ENCODE measurements around the gene SPTLC1.

DNA sequence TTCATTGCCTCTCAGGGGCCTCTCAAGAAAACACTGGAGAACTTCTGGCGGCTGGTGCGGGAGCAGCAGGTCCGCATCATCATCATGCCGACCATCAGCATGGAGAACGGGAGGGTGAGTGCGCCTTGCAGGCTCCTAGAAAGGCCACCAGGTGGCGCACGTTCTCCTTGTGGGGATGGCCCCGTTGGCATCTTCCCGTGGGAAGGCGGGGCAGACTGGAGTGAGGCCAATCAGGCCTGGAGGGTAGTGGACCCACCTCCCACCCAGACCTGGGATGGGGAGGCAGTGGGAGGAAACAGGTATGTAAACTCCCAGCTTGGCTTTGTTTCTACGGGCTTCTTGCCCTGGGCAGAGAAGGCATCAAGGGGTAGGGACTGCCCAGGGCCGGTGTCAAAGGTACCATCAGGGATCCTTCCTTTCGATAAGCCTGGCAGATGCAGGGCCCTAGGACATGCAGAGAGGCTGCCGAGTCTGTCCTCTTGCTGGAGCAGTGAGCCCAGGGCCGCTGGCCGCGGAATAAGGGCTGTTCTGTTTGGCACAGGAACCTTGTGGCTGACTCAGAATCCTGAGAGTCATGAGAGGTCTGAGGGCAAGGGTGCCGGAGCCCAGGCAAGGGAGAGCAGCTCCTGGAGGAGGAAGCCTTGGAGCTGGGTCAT lies 18.9 kb upstream of the SPTLC1 start:
- TF ChIP-seq EZH2 (IDR thresholded peaks at IDR 0.05; ENCODE audit: low read depth, low read length, severe bottlenecking) (no peak), POLR2AphosphoS5 (IDR thresholded peaks at IDR 0.05; ENCODE audit: low read depth, low read length) (peak; percentile 19; the same call in 1 of the 2 replicates)
